HG02852 (cell line): Measurements from ENCODE around the gene MARK2.

ENCODE experiments used
- ATAC-seq: cut with Tn5 transposase; IDR thresholded peaks from one replicate; pipeline ENCODE4 v1.9.1; 2021; ENCODE audit warnings: mild to moderate bottlenecking, moderate library complexity; ENCODE audit not compliant: unreplicated experiment

MARK2 gene

GRCh38 chr11:63829823-63830489, 9.0 kb upstream of the MARK2 start:
- no peak for ATAC-seq

DNA sequence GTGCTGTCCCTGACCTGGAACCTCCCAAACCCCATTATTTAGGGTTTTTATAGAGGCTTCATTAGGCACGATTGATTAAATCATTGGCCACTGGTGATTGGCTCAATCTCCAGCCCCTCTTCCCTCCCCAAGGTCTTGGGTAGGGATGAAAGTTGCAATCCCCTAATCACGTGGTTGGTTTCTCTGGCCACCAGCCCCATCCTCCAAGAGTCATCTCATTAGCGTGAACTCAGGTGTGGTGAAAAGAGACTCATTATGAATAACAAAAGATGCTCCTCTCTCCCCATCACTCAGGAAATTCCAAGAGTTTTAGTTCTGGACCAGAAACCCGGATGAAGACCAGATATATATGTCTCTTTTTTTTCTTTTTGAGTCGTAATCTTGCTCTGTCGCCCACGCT, 7.6 kb upstream of the MARK2 start:
- no peak for ATAC-seq

- ATAC-seq: no peak
These were observed 6.6 kb upstream of the MARK2 start for GRCh38 chr11:63832336-63832735.

DNA sequence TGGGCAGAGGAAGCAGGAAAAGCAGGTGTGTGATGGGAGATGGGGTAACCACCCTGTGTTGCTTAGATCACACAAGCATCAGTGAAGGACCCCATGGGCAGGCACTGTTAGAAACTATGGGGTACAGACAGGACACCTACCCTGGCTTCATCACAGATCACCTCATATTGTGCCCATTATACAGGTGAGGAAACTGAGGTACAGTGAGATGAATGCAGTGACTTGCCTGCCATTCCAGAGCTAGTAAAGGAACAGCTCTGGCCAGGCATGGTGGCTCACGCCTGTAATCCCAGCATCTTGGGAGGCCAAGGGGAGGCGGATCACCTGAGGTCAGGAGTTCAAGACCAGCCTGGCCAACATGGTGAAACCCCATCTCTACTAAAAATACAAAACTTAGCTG, 5.9 kb upstream of the MARK2 start:
- ATAC-seq: no peak

DNA sequence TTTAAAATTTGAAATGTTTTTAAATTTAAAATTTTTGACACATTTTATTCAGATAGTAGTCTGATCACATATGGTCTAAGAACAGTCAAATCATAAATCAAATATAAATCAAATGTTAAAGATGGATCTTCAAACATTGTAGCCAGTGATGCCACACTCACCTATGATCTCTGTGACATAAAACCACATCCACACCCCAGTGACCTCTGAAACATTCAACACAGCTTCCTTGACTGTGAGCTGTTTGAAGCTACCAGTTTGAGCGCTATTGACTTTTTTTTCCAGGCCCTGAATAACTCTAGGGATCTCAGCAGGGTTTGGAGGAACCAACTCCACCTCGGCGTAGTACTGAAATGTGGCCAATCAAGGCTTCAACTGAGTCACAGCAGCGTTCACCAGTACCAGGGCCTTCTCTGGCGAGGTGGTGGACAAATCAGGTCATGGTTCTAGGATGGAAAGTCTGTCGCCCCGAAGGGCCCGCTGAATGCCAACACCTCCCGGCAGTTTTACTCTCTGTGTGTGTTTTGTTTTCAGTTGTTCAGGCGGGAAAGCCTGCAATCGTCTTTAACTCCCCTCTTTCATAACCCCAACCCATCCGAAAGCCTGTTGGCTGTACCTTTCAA, 4.3 kb upstream of the MARK2 start:
- no peak for ATAC-seq

DNA sequence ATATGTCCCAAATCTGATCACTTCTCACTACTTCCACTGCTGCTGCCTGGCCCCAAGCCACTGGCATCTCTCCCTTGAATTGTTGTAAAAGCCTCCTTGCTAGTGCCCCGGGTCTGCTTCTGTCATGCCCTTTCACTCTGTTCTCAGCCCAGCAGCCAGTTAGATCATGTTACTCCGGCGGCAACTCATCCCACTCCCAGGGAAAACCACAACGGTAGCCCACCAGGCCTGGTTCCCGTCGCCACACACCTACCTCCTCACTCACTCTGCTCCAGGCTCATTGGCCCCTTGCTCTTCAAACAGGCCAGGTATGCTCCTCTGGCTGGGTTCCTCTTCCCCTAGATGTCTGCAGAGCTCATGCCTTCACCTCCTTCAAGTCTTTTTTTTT, 3.8 kb upstream of the MARK2 start:
- no peak for ATAC-seq

GRCh38 chr11:63837027-63837688, 1.8 kb upstream of the MARK2 start:
- ATAC-seq: no peak

DNA sequence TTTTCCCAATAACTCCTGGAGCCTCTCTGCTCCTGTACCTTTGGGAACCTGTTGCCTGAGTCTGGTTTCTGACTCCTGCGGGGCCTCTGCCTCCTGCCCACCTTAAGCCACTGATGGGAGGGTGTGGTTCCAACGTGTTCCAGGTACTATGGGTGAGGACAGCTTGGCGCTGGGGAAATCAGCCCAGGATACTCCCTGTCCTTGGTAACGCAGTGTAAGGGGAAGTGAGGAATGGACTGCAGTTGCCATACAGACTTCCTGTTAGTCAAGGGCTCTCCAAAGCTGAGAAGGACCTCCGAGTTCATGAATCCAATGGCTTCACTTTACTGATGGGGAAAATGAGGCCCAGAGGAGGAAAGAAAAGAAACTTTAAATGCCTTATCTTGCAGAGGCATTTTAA, 1.2 kb upstream of the MARK2 start:
- ATAC-seq: no peak

- ATAC-seq: no peak
These were observed 696 bp upstream of the MARK2 start for GRCh38 chr11:63838150-63838677.

- peak; percentile 4 for ATAC-seq
These were observed 822 bp downstream of the MARK2 start for GRCh38 chr11:63839508-63840355.

DNA sequence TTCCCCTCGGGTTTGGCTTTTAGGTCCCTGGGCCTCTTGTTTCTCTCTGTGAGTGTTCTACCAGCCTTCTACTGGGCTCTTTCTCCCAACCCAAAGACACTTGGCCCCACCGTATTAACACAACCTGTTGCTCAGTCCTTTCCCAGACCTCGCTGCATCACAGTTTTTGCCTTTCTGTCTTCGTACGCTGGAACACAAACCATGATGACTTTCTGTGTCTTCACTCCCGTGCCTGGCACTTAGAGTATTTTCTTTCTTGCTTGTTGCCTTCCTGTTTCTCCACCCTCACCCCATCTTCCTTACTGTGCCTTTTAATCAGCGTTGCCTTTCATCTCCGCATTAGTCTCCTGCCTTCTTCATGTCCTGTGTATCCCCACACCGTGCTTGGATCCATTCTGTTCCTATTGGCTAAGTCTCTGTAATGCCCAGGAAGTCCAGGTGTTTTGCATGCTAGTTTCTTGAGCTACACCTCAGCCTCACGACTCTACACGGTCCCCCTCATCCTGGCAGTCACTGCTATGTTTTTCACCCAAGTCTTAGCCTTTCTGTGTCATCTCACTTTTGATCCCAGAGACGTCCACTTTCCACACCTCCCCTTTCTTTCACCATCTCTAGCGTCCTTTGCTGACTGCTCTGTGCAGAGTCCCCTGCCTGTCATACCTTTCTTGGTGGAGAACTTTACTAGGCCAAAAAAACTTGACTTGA, 1.6 kb downstream of the MARK2 start:
- no peak for ATAC-seq

DNA sequence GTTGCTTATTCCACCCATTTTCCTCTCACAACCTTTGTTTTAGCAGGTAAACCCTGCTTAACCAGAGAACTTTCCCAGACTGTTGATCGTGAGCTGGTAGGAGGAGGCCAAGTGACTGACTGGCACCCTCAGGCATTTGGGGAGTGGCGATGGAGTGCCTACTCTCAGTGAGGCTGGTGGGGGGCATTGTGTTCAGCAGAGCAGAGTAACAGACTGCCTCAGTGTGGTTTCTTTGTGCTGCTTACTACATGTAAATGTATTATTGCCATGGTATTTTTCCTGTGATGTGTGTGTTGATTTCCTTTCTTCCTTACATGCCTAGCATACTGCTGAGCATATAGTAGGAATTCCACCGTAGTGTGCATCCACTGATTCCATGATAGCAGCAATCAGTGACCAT, 2.6 kb downstream of the MARK2 start:
- ATAC-seq: no peak

- ATAC-seq: no peak
These were observed 4.1 kb downstream of the MARK2 start for GRCh38 chr11:63843041-63843440.

DNA sequence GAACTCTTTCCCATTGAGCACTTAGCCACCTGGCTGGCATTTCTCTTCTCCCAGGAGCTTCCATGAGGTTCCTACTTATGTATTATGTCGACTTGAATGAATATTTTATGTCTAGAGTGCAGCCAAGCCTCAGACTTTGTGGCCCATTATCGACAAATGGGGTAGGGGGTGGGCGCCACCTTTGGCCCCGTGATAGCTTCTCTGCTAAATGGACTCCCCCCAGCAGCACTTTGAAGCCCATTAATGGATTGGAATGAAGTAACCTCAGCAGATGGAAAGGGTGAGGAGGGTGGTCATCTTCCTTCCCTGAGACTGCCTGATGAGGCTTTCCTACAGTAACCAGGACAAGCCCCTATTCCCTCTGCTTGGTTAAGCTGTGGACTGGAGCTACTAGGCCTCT, 5.9 kb downstream of the MARK2 start:
- ATAC-seq: no peak

DNA sequence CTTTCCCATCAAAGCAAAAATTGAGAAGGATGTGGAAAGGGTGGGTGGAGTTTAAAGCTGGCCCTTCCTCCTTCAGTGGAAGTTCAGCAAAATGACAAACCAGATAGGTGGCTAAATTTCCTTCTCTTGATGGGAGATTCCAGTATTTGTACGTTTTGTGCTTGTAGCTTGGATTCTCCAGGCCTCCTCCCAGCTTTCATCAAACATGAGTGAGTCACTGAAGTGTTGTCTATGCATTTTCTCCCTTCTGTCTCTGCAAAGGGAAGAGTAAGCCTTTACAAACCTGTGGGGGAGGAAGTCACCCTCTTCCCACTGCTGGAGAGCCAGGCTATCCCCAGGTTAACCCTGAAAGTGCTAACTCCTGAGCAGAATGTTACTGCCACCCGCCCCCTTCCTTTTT, 6.4 kb downstream of the MARK2 start:
- no peak for ATAC-seq

GRCh38 chr11:63845911-63846310, 7.0 kb downstream of the MARK2 start:
- ATAC-seq: no peak

DNA sequence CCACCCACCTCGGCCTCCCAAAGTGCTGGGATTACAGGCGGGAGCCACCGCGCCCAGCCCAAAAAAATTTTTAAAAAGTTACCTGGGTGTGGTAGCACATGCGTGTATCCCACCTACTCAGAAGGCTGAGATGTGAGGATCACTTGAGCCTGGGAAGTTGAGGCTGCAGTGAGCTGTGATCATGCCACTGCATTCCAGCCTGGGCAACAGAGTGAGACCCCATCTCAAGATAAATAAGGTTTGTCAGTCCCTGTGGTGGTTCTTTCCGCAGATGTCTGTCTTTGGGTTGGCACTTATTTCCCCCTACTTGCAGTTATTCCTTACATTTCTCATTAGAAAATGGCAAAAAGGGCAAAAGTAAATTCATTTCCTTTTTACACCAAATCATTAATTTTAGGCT, 8.0 kb downstream of the MARK2 start:
- ATAC-seq: no peak

GRCh38 chr11:63847363-63847762, 8.5 kb downstream of the MARK2 start:
- ATAC-seq: no peak

DNA sequence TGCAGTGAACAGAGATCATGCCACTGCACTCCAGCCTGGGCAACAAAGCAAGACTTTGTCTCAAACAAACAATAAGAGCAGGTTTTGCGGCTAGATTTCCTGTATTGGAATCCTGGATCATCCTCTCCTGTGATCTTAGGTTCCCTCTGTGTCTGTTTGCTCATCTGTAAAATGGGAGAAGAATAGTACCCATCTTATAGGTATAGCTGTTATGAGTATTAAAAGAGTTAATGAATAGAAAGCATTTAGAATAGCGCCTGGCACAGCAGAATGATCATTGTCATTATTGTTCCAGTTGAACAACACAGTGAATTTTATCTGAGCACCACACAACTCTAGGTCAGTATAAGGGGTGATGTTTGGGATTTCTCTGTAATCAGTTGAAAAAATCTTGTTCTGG, 10.8 kb downstream of the MARK2 start:
- no peak for ATAC-seq

GRCh38 chr11:63850920-63851319, 12.0 kb downstream of the MARK2 start:
- no peak for ATAC-seq

- no peak for ATAC-seq
These were observed 12.5 kb downstream of the MARK2 start for GRCh38 chr11:63851364-63851763.
